Measurements from ENCODE around the gene THSD7A. TPM values are rescaled to one million over a fixed set of nuclear protein-coding genes. Genes with fewer than 3 reads are reported as not detected.

The THSD7A gene
- total RNA-seq, 1 experiment from 2014 or later, result 4.0 TPM

- Histone ChIP-seq H3K4me1 (replicated peaks; ENCODE audit: insufficient read depth) (no peaks in the 10 kb centered on the region), H3K27ac (no peak overlapping the region), H3K79me2 (ENCODE audit: low read depth) (no peaks in the 10 kb centered on the region), H3K4me3 (no peak overlapping the region), H3K27me3 (ENCODE audit: insufficient read depth, low read depth) (no peaks in the 10 kb centered on the region), H3K4me2 (no peak overlapping the region), H4K20me1 (ENCODE audit: insufficient read depth) (no peaks in the 10 kb centered on the region), H3K9me2 (ENCODE audit: insufficient read depth) (no peaks in the 10 kb centered on the region), H2AFZ (no peak overlapping the region), H3F3A (ENCODE audit: insufficient read depth, low read depth) (no peaks in the 10 kb centered on the region), H3K36me3 (ENCODE audit: low read depth) (no peaks in the 10 kb centered on the region), H3K9me3 (ENCODE audit: insufficient read depth, low read depth) (no peaks in the 10 kb centered on the region)
- POLR2A ChIA-PET (ENCODE audit: unreplicated experiment), result no interaction called here
- no peak for DNase-seq
- no peak for TF ChIP-seq CTCF (conservative IDR thresholded peaks at IDR 0.05)
- no peak for TF ChIP-seq EZH2 (IDR thresholded peaks at IDR 0.05; ENCODE audit: low read depth)
- BruUV-seq (replicated peaks), result no TSS peak
- CTCF ChIA-PET, result no interaction called here
- intact Hi-C loops (cut with micrococcal nuclease; ENCODE audit: unreplicated experiment), result no loop called here
These were observed 504.4 kb downstream of the THSD7A start for GRCh38 chr7:11327633-11328032.
